Endodermal cell (in vitro differentiated cells): ENCODE measurements around the gene OIT3. TPM values are rescaled to one million over a fixed set of nuclear protein-coding genes. Genes with fewer than 3 reads are reported as not detected.

ENCODE experiments used
- DNase-seq: peaks from one replicate; pipeline ENCODE4 v3.0.0-alpha.2; 2017
- H3K27ac ChIP-seq: 2 replicates; pipeline ENCODE4 v1.5.1; 2013; ENCODE audit warnings: mild to moderate bottlenecking, low read depth, low read length, moderate library complexity
- H3K27me3 ChIP-seq: 2 replicates; pipeline ENCODE4 v1.6.1; 2013; ENCODE audit warnings: mild to moderate bottlenecking, low read length, moderate library complexity; ENCODE audit not compliant: insufficient read depth, control insufficient read depth, poor library complexity, severe bottlenecking
- H3K36me3 ChIP-seq: 2 replicates; pipeline ENCODE4 v1.7.0; 2013; ENCODE audit warnings: mild to moderate bottlenecking, low read length, moderate library complexity; ENCODE audit not compliant: control insufficient read depth, insufficient read depth
- H3K4me1 ChIP-seq: one replicate; pipeline ENCODE4 v1.7.0; 2013; ENCODE audit warnings: low read length; ENCODE audit not compliant: control insufficient read depth, insufficient read depth
- H3K4me3 ChIP-seq: 2 replicates; pipeline ENCODE4 v1.5.1; 2013; ENCODE audit warnings: mild to moderate bottlenecking, low read length, moderate library complexity
- H3K9ac ChIP-seq: 2 replicates; pipeline ENCODE4 v1.6.1; 2013; ENCODE audit warnings: mild to moderate bottlenecking, low read length, moderate library complexity; ENCODE audit not compliant: poor library complexity, severe bottlenecking; ENCODE audit errors: extremely low read depth
- H3K9me3 ChIP-seq: 2 replicates; pipeline ENCODE4 v1.6.1; 2013; ENCODE audit warnings: mild to moderate bottlenecking, low read length, moderate library complexity; ENCODE audit not compliant: control insufficient read depth
- H3K27ac Mint-ChIP-seq: 2 replicates; pipeline ENCODE4 v1.8.0; 2020; ENCODE audit warnings: mixed read lengths
- H3K27me3 Mint-ChIP-seq: 2 replicates; pipeline ENCODE4 v1.8.0; 2021; ENCODE audit warnings: mild to moderate bottlenecking, mixed read lengths; ENCODE audit not compliant: insufficient read depth
- H3K36me3 Mint-ChIP-seq: 2 replicates; pipeline ENCODE4 v1.8.0; 2020; ENCODE audit warnings: low read depth, mixed read lengths
- H3K4me1 Mint-ChIP-seq: 2 replicates; pipeline ENCODE4 v1.8.0; 2020; ENCODE audit warnings: mixed read lengths
- H3K4me3 Mint-ChIP-seq: 2 replicates; pipeline ENCODE4 v1.8.0; 2020; ENCODE audit warnings: mild to moderate bottlenecking, moderate library complexity, mixed read lengths
- H3K9me3 Mint-ChIP-seq: 2 replicates; pipeline ENCODE4 v1.8.0; 2020; ENCODE audit warnings: mild to moderate bottlenecking, mixed read lengths
- WGBS, 2 experiments: methylation state at CpG; one replicate each; pipeline versions ENCODE4 v1.1.5 to v1.1.7; 2013; ENCODE audit warnings: missing lambda C conversion rate in 2 of 2, mixed read lengths in 1 of 2; ENCODE audit not compliant: insufficient coverage in 1 of 2, insufficient read length in 1 of 2; 5-methylcytosine and 5-hydroxymethylcytosine counted together
- total RNA-seq, 2 donors: library from RNA; stranded (reverse); fragmentation: NEBNext Ultra II Directional in 1 of 2; extraction: Animal tissue kit (Norgen Biotek cat#: 25700) in 1 of 2; gene quantifications; 2 replicates in 1 of 2; 3 replicates in 1 of 2; pipeline ENCODE4 v1.2.1, GENCODE V29; 2021
- TF ChIP-seq, protein P1 (sequence below): fragments of 200-600 bp; sonication (generic); conservative IDR thresholded peaks from 2 replicates; pipeline ENCODE4 v1.5.0; 2021; ENCODE audit warnings: antibody characterized with exemption, mild to moderate bottlenecking

The OIT3 gene
- total RNA-seq, 2 donors from 2014 or later, result 0.13 TPM; not detected in 1

DNA sequence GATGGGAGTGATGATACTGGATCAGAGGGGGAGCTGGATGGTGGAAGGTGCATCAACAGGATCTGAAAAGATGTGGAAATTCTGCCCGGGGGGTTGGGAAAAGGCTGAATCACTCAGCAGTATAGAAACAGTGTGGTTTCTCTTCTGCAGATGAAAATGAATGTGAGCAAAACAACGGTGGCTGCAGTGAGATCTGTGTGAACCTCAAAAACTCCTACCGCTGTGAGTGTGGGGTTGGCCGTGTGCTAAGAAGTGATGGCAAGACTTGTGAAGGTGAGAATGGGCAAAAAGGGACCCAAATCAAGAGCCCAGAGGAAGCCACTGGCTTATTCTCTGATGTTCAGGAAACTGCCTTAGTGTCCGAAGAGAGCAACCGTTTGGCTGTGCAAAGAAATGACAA, 12.9 kb downstream of the OIT3 start:
- Mint-ChIP-seq H3K9me3 (peaks cover 18% of the 10 kb centered on the region), H3K36me3 (no peaks in the 10 kb centered on the region), H3K27me3 (no peaks in the 10 kb centered on the region), H3K4me1 (no peaks in the 10 kb centered on the region), H3K27ac (no peak overlapping the region), H3K4me3 (no peak overlapping the region)
- DNase-seq, result no peak
- Histone ChIP-seq H3K27me3 (no peaks in the 10 kb centered on the region), H3K4me1 (no peaks in the 10 kb centered on the region), H3K4me3 (no peak overlapping the region), H3K36me3 (no peaks in the 10 kb centered on the region), H3K9ac (no peak overlapping the region), H3K9me3 (peaks cover 10% of the 10 kb centered on the region), H3K27ac (no peak overlapping the region)
- 91 to 92% methylated on average over 6 of the region's 6 CpGs for WGBS, 2 experiments
- TF ChIP-seq, protein P1, sequence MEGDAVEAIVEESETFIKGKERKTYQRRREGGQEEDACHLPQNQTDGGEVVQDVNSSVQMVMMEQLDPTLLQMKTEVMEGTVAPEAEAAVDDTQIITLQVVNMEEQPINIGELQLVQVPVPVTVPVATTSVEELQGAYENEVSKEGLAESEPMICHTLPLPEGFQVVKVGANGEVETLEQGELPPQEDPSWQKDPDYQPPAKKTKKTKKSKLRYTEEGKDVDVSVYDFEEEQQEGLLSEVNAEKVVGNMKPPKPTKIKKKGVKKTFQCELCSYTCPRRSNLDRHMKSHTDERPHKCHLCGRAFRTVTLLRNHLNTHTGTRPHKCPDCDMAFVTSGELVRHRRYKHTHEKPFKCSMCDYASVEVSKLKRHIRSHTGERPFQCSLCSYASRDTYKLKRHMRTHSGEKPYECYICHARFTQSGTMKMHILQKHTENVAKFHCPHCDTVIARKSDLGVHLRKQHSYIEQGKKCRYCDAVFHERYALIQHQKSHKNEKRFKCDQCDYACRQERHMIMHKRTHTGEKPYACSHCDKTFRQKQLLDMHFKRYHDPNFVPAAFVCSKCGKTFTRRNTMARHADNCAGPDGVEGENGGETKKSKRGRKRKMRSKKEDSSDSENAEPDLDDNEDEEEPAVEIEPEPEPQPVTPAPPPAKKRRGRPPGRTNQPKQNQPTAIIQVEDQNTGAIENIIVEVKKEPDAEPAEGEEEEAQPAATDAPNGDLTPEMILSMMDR, result no peak

DNA sequence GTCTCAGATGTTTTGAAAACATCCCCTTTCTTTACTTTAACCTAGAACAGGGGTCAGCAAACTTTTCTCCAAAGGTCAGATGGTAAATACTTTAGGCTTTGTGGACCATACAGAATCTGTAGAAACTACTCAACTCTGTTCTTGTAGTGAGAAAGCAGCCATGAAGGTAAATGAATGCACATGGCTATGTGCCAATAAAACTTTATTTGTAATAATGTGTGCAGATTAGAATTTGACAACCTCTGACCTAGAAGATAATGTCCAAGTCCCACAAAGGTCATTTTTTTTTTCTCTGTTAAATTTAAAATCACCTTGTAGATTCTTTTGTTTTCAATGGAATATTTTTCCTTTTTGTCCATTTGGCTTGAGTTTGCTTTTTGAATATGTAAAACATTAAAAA, 17.2 kb downstream of the OIT3 start:
- Mint-ChIP-seq H3K9me3 (no peaks in the 10 kb centered on the region), H3K27me3 (no peaks in the 10 kb centered on the region), H3K36me3 (no peaks in the 10 kb centered on the region), H3K4me3 (no peak overlapping the region), H3K4me1 (no peaks in the 10 kb centered on the region), H3K27ac (no peak overlapping the region)
- Histone ChIP-seq H3K9me3 (no peaks in the 10 kb centered on the region), H3K4me1 (no peaks in the 10 kb centered on the region), H3K36me3 (no peaks in the 10 kb centered on the region), H3K4me3 (no peak overlapping the region), H3K27me3 (no peaks in the 10 kb centered on the region), H3K9ac (no peak overlapping the region), H3K27ac (no peak overlapping the region)
- TF ChIP-seq, protein P1, result no peak
- DNase-seq, result no peak

DNA sequence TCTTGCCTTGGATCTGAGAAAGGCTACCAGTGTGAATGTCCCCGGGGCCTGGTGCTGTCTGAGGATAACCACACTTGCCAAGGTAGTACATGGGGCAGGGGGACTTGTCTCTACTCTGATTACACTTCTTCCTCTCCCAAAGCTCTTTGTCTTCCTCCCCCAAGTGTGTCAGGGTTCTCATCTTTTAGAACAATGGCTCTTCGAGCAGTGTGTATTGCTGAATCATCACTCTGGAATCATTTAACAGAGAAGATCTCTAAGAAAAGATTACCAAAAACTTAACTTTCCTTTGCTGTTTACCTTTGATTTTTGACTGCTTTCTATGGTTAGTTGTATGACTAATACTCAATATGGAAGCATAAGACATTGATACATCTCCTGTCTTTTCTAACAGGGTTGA, 18.2 kb downstream of the OIT3 start:
- 89% methylated on average over 2 of the region's 2 CpGs; no CpG with 5 or more reads in 1 of the 2 experiments for WGBS, 2 experiments

More for the DNA sequence above, 18.2 kb downstream of the OIT3 start:
- TF ChIP-seq, protein P1, result no peak
- Histone ChIP-seq H3K27ac (no peak overlapping the region), H3K4me3 (no peak overlapping the region), H3K36me3 (no peaks in the 10 kb centered on the region), H3K9me3 (no peaks in the 10 kb centered on the region), H3K4me1 (no peaks in the 10 kb centered on the region), H3K27me3 (no peaks in the 10 kb centered on the region), H3K9ac (no peak overlapping the region)
- H3K27me3 Mint-ChIP-seq, result no peaks in the 10 kb centered on the region
- H3K9me3 Mint-ChIP-seq, result no peaks in the 10 kb centered on the region
- no peak for DNase-seq
- no peak overlapping the region for H3K27ac Mint-ChIP-seq
- H3K36me3 Mint-ChIP-seq, result no peaks in the 10 kb centered on the region
- H3K4me1 Mint-ChIP-seq, result no peaks in the 10 kb centered on the region
- H3K4me3 Mint-ChIP-seq, result no peak overlapping the region
